Heart left ventricle (tissue), 16 donors: ENCODE data around the gene SLC43A1. TPM values are rescaled to one million over a fixed set of nuclear protein-coding genes. Genes with fewer than 3 reads are reported as not detected.

ENCODE experiments used
- ATAC-seq, 4 donors: fragments of 200-7000 bp; cut with Tn5 transposase; one replicate each; pipeline ENCODE4 v1.9.1; 2020 to 2022; ENCODE audit warnings: moderate library complexity in 4 of 4, mild to moderate bottlenecking in 3 of 4, moderate number of reproducible peaks in 1 of 4
- DNase-seq, 5 donors: peaks; one replicate each; pipeline ENCODE4 v3.0.0-alpha.2; 2020
- H3K27ac ChIP-seq, 12 donors: fragments of 200-600 bp; sonication (generic) in 4 of 12; one replicate each; pipeline versions ENCODE4 v1.5.0 to v1.8.0; 2016 to 2022; ENCODE audit warnings: mild to moderate bottlenecking in 2 of 12
- H3K27me3 ChIP-seq, 9 donors: fragments of 200-600 bp; sonication (generic) in 2 of 9; one replicate each; pipeline versions ENCODE4 v1.5.1 to v1.8.0; 2016 to 2022; ENCODE audit warnings: mild to moderate bottlenecking in 3 of 9
- H3K36me3 ChIP-seq, 9 donors: fragments of 200-600 bp; sonication (generic) in 2 of 9; one replicate each; pipeline versions ENCODE4 v1.5.0 to v1.8.0; 2018 to 2022; ENCODE audit warnings: mild to moderate bottlenecking in 2 of 9
- H3K4me1 ChIP-seq, 12 donors: fragments of 200-600 bp; sonication (generic) in 4 of 12; one replicate each; pipeline versions ENCODE4 v1.5.0 to v1.8.0; 2016 to 2022; ENCODE audit warnings: mild to moderate bottlenecking in 3 of 12
- H3K4me3 ChIP-seq, 12 donors: fragments of 200-600 bp; sonication (generic) in 4 of 12; one replicate each; pipeline versions ENCODE4 v1.5.0 to v1.8.0; 2017 to 2022; ENCODE audit warnings: mild to moderate bottlenecking in 9 of 12, moderate library complexity in 4 of 12
- H3K9me3 ChIP-seq, 12 donors: fragments of 200-600 bp; sonication (generic) in 4 of 12; one replicate each; pipeline versions ENCODE4 v1.5.0 to v1.8.0; 2016 to 2022; ENCODE audit warnings: mild to moderate bottlenecking in 1 of 12
- POLR2A ChIP-seq, 2 donors: fragments of 450-650 bp; IDR thresholded peaks; one replicate each; pipeline ENCODE4 v1.6.1; 2017; ENCODE audit warnings: antibody characterized with exemption in 2 of 2, mild to moderate bottlenecking in 2 of 2, moderate library complexity in 2 of 2
- WGBS, 4 donors: extraction: QIAGEN DNeasy Blood & Tissue Kit in 2 of 4; methylation state at CpG; one replicate each; pipeline versions ENCODE4 v1.1.5 to v1.1.7; 2013 to 2018; 5-methylcytosine and 5-hydroxymethylcytosine counted together
- intact Hi-C, 10 donors: fragments of 100-400 bp; cut with DNase I; formaldehyde crosslinking; loops; one replicate each; pipeline versions ENCODE4 v1.11.1 to v1.14.2; 2022
- polyA plus RNA-seq, 2 donors: library from polyadenylated mRNA; stranded (reverse); fragments of 200-250 nt; gene quantifications; one replicate each; pipeline ENCODE4 v1.2.3, GENCODE V29; 2013
- total RNA-seq, 9 donors: library from RNA; depleted of rRNA in 2 of 9; stranded (reverse); fragments of >200 nt in 2 of 9; fragmentation: NEBNext Ultra II Directional in 3 of 9; extraction: Animal tissue kit (Norgen Biotek cat#: 25700) in 3 of 9; gene quantifications; one replicate each; pipeline versions ENCODE4 v1.1.0 to v1.2.4, GENCODE V29; 2016 to 2023
- TF ChIP-seq, protein P1 (sequence below), 12 donors: fragments of 200-600 bp; sonication (generic) in 4 of 12; IDR thresholded peaks; one replicate each; pipeline versions ENCODE4 v1.5.0 to v1.8.0; 2018 to 2022; ENCODE audit warnings: antibody characterized with exemption in 12 of 12, mild to moderate bottlenecking in 5 of 12
- donor health status: ischemic (EF 13 %, LVEDD 7.1; RV severe dilation, severe dysfunction).
- donor health status: healthy with polysubstance abuse.
- donor health status: DM: no; HTN: yes; CAD: no.
- donor health status: DM: no; HTN: no; CAD: no.
- donor health status: ischemic (EF 25% LVEDD 6.9; RV normal size, moderate dysfunction).
- donor health status: ischemic (EF 25% LVEDD 5.7; RV mildly dilated, moderate dysfunction).
- donor health status: healthy.
- donor health status: DM: yes; HTN: yes; CAD: no.
- donor health status: ischemic (EF 35%, LVEDD 5.7; RV mildly dilated, moderate dysfunction).
- donor health status: nonischemic (EF 11% LVEDD 7.7; RV severe dilation, severe dysfunction).
- donor health status: DM: yes; HTN: yes; CAD: no.
- donor health status: PGD.
- donor health status: ischemic (EF 29% LVEDD 5.4; RV normal size, mild dysfunction).
- donor health status: nonischemic (EF 23%, LVEDD 6.1; RV moderate dilation, normal function).

SLC43A1 gene
- total and polyA plus RNA-seq, 11 donors: 2.7 to 12.3 (median 5.8) TPM

GRCh38 chr11:57546451-57546850 is 30.9 kb upstream of the SLC43A1 start:
- Histone ChIP-seq H3K4me1 (peaks cover 0 to 11% (median 0%) of the 10 kb centered on the region in 12 donors), H3K27ac (no peak overlapping the region), H3K4me3 (no peak overlapping the region), H3K36me3 (peaks cover 0 to 59% (median 23%) of the 10 kb centered on the region in 9 donors), H3K27me3 (no peaks in the 10 kb centered on the region), H3K9me3 (no peaks in the 10 kb centered on the region)
- ATAC-seq (no peak), DNase-seq (no peak)
- TF ChIP-seq POLR2A (IDR thresholded peaks at IDR 0.05): no peak
- TF ChIP-seq, protein P1, sequence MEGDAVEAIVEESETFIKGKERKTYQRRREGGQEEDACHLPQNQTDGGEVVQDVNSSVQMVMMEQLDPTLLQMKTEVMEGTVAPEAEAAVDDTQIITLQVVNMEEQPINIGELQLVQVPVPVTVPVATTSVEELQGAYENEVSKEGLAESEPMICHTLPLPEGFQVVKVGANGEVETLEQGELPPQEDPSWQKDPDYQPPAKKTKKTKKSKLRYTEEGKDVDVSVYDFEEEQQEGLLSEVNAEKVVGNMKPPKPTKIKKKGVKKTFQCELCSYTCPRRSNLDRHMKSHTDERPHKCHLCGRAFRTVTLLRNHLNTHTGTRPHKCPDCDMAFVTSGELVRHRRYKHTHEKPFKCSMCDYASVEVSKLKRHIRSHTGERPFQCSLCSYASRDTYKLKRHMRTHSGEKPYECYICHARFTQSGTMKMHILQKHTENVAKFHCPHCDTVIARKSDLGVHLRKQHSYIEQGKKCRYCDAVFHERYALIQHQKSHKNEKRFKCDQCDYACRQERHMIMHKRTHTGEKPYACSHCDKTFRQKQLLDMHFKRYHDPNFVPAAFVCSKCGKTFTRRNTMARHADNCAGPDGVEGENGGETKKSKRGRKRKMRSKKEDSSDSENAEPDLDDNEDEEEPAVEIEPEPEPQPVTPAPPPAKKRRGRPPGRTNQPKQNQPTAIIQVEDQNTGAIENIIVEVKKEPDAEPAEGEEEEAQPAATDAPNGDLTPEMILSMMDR (IDR thresholded peaks at IDR 0.05): no peak
- 95 to 98% (median 97%) methylated on average over 7 of the region's 7 CpGs for WGBS, 4 donors
- intact Hi-C loops: loop anchor here in 1 of 10 donors (10.0 kb wide), 1 partner anchor 268 kb away; no protein-coding TSS in a partner anchor

DNA sequence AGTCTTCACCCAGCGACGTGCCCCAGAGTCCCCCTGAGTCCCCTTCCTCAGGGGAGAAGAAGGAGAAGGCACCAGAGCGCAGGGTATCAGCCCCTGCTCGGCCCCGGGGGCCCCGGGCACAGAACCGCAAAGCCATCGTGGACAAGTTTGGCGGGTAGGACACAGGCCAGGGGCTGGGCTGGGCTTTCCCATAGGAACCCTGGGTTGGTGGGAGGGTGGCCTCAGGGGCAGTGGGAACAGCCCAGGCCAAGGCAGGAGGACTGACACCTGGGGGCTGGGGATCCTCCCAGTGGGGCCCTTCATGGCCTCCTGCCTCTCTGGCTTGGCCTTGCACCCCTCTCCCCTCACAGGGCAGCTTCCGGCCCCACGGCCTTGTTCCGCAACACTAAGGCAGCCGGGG is 30.4 kb upstream of the SLC43A1 start:
- Histone ChIP-seq H3K4me3 (no peak overlapping the region), H3K27me3 (no peaks in the 10 kb centered on the region), H3K27ac (no peak overlapping the region), H3K4me1 (peaks cover 0 to 11% (median 0%) of the 10 kb centered on the region in 12 donors), H3K36me3 (peaks cover 0 to 53% (median 18%) of the 10 kb centered on the region in 9 donors), H3K9me3 (no peaks in the 10 kb centered on the region)
- 91 to 98% (median 94%) methylated on average over 10 to 13 of the region's 13 CpGs for WGBS, 4 donors
- DNase-seq (no peak), ATAC-seq (no peak)
- TF ChIP-seq, protein P1 (IDR thresholded peaks at IDR 0.05): no peak
- no peak for TF ChIP-seq POLR2A (IDR thresholded peaks at IDR 0.05)
- intact Hi-C loops: loop anchor here in 1 of 10 donors (10.0 kb wide), 1 partner anchor 269 kb away; no protein-coding TSS in a partner anchor

- Histone ChIP-seq H3K9me3 (no peaks in the 10 kb centered on the region), H3K27ac (no peak overlapping the region), H3K4me3 (no peak overlapping the region), H3K27me3 (no peaks in the 10 kb centered on the region), H3K4me1 (peaks cover 0 to 11% (median 0%) of the 10 kb centered on the region in 12 donors), H3K36me3 (peaks cover 0 to 40% (median 5%) of the 10 kb centered on the region in 9 donors)
- DNase-seq (no peak), ATAC-seq (no peak)
- intact Hi-C loops: loop anchor here in 1 of 10 donors (10.0 kb wide), 1 partner anchor 270 kb away; no protein-coding TSS in a partner anchor
- 84 to 96% (median 89%) methylated on average over 6 of the region's 6 CpGs for WGBS, 4 donors
- no peak for TF ChIP-seq POLR2A (IDR thresholded peaks at IDR 0.05)
- TF ChIP-seq, protein P1 (IDR thresholded peaks at IDR 0.05): no peak
These were observed 29.1 kb upstream of the SLC43A1 start for GRCh38 chr11:57544566-57544965.

GRCh38 chr11:57543593-57543992 is 28.1 kb upstream of the SLC43A1 start:
- Histone ChIP-seq H3K27me3 (no peaks in the 10 kb centered on the region), H3K27ac (no peak overlapping the region), H3K9me3 (no peaks in the 10 kb centered on the region), H3K4me3 (no peak overlapping the region), H3K36me3 (peaks cover 0 to 31% (median 0%) of the 10 kb centered on the region in 9 donors), H3K4me1 (peaks cover 0 to 11% (median 0%) of the 10 kb centered on the region in 12 donors)
- WGBS, 4 donors: 47 to 60% (median 58%) methylated on average over 6 of the region's 6 CpGs
- DNase-seq: no peak
- no peak for TF ChIP-seq POLR2A (IDR thresholded peaks at IDR 0.05)
- TF ChIP-seq, protein P1 (IDR thresholded peaks at IDR 0.05): no peak
- intact Hi-C loops: loop anchor here in 1 of 10 donors (10.0 kb wide), 1 partner anchor 271 kb away; no protein-coding TSS in a partner anchor
- no peak for ATAC-seq
